ENCODE measurements around the gene SOX6.

DNA sequence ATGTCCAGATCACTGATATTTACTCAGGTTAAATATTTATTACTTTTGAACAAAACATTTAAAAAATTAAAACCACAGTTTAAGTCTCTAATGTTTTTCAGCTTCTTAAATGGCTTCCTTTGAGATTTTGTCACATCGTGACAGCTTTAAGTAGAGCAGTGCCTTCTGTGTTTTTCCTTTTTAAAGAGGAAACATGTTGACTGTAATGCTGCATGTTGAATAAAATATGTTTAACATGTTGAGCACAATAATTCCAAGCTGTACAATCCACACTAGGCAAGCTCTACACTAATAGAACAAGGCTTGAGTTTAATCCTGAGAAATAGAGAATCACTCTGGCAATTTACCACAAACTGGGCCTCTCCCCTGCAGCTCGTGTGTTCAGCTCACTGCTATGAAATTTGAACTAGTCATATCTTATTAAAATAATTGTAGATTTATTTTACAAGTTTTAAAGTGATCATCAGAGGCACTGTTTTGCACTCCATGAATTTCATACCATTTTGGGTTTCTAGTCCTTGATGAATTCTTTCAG, 368.3 kb downstream of the SOX6 start:
- TF ChIP-seq, protein P1, sequence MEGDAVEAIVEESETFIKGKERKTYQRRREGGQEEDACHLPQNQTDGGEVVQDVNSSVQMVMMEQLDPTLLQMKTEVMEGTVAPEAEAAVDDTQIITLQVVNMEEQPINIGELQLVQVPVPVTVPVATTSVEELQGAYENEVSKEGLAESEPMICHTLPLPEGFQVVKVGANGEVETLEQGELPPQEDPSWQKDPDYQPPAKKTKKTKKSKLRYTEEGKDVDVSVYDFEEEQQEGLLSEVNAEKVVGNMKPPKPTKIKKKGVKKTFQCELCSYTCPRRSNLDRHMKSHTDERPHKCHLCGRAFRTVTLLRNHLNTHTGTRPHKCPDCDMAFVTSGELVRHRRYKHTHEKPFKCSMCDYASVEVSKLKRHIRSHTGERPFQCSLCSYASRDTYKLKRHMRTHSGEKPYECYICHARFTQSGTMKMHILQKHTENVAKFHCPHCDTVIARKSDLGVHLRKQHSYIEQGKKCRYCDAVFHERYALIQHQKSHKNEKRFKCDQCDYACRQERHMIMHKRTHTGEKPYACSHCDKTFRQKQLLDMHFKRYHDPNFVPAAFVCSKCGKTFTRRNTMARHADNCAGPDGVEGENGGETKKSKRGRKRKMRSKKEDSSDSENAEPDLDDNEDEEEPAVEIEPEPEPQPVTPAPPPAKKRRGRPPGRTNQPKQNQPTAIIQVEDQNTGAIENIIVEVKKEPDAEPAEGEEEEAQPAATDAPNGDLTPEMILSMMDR (IDR thresholded peaks at IDR 0.05; ENCODE audit: low read length) = no peak
- TF ChIP-seq EZH2 (IDR thresholded peaks at IDR 0.05; ENCODE audit: borderline replicate concordance, low read length) = no peak
